ENCODE results near the gene ARHGAP11A.

GRCh38 chr15:32652178-32652577 lies 36.9 kb downstream of the ARHGAP11A start:
- no peak for TF ChIP-seq CTCF (IDR thresholded peaks at IDR 0.05)
- no peak for TF ChIP-seq POLR2A (IDR thresholded peaks at IDR 0.05)

All from adrenal gland (tissue), 5 donors.